Stimulated activated CD4-positive, alpha-beta T cell treated with anti-CD3 and anti-CD28 coated beads, Interleukin-2, amount 100 ng/mL, for 48 hours (primary cell): ENCODE data around the gene PRMT9.

ENCODE experiments used
- DNase-seq, 2 donors: peaks; one replicate each; pipeline ENCODE4 v3.0.0-alpha.2; 2020

Gene PRMT9

GRCh38 chr4:147678796-147679549, 5.0 kb downstream of the PRMT9 start:
- DNase-seq, result peak in 1 of 2 donors; percentile 6

- no peak for DNase-seq
Measured at GRCh38 chr4:147678106-147678505, 5.9 kb downstream of the PRMT9 start.

GRCh38 chr4:147674496-147674895, 9.5 kb downstream of the PRMT9 start:
- no peak for DNase-seq

- DNase-seq, result no peak
Measured at GRCh38 chr4:147674073-147674472, 9.9 kb downstream of the PRMT9 start.

GRCh38 chr4:147658501-147658900, 25.5 kb downstream of the PRMT9 start:
- no peak for DNase-seq

GRCh38 chr4:147655639-147656038, 28.3 kb downstream of the PRMT9 start:
- DNase-seq, result no peak

GRCh38 chr4:147651563-147651962, 32.4 kb downstream of the PRMT9 start:
- peak in 1 of 2 donors; percentile 2 for DNase-seq

- DNase-seq, result no peak
Measured at GRCh38 chr4:147648656-147649055, 35.3 kb downstream of the PRMT9 start.

GRCh38 chr4:147645099-147645498, 38.9 kb downstream of the PRMT9 start:
- no peak for DNase-seq

- DNase-seq, result no peak
Measured at GRCh38 chr4:147644471-147644870, 39.5 kb downstream of the PRMT9 start.

GRCh38 chr4:147643616-147644015, 40.3 kb downstream of the PRMT9 start:
- no peak for DNase-seq

GRCh38 chr4:147640331-147640730, 43.6 kb downstream of the PRMT9 start:
- DNase-seq, result no peak

- no peak for DNase-seq
Measured at GRCh38 chr4:147639388-147639787, 44.6 kb downstream of the PRMT9 start.

GRCh38 chr4:147638942-147639341, 45.0 kb downstream of the PRMT9 start:
- no peak for DNase-seq

- no peak for DNase-seq
Measured at GRCh38 chr4:147638365-147638764, 45.6 kb downstream of the PRMT9 start.

- DNase-seq, result no peak
Measured at GRCh38 chr4:147635348-147635747, 48.6 kb downstream of the PRMT9 start.

GRCh38 chr4:147633643-147634042, 50.3 kb downstream of the PRMT9 start:
- no peak for DNase-seq

- DNase-seq, result no peak
Measured at GRCh38 chr4:147633113-147633512, 50.9 kb downstream of the PRMT9 start.

- DNase-seq, result no peak
Measured at GRCh38 chr4:147629783-147630730, 53.9 kb downstream of the PRMT9 start.

- no peak for DNase-seq
Measured at GRCh38 chr4:147628415-147628814, 55.5 kb downstream of the PRMT9 start.

- DNase-seq, result no peak
Measured at GRCh38 chr4:147626903-147627302, 57.1 kb downstream of the PRMT9 start.

GRCh38 chr4:147625733-147626132, 58.2 kb downstream of the PRMT9 start:
- DNase-seq, result no peak

- no peak for DNase-seq
Measured at GRCh38 chr4:147620315-147620714, 63.6 kb downstream of the PRMT9 start.
